Fibroblast of pulmonary artery (primary cell): ENCODE results near the gene UGT1A4.

Experiments used
- DNase-seq: peaks from one replicate; pipeline ENCODE4 v3.0.0-alpha.2; 2010; ENCODE audit warnings: low read depth
- H3K4me3 ChIP-seq: replicated peaks from 2 replicates; pipeline ENCODE4 v1.5.1; 2011; ENCODE audit warnings: low read depth, mild to moderate bottlenecking, control low read depth, low read length, moderate library complexity
- TF ChIP-seq, protein P1 (sequence below): IDR thresholded peaks from 2 replicates; pipeline ENCODE4 v1.5.1; 2011; ENCODE audit warnings: mild to moderate bottlenecking, control low read depth, low read length, inconsistent platforms; ENCODE audit errors: missing control alignments

UGT1A4 gene

DNA sequence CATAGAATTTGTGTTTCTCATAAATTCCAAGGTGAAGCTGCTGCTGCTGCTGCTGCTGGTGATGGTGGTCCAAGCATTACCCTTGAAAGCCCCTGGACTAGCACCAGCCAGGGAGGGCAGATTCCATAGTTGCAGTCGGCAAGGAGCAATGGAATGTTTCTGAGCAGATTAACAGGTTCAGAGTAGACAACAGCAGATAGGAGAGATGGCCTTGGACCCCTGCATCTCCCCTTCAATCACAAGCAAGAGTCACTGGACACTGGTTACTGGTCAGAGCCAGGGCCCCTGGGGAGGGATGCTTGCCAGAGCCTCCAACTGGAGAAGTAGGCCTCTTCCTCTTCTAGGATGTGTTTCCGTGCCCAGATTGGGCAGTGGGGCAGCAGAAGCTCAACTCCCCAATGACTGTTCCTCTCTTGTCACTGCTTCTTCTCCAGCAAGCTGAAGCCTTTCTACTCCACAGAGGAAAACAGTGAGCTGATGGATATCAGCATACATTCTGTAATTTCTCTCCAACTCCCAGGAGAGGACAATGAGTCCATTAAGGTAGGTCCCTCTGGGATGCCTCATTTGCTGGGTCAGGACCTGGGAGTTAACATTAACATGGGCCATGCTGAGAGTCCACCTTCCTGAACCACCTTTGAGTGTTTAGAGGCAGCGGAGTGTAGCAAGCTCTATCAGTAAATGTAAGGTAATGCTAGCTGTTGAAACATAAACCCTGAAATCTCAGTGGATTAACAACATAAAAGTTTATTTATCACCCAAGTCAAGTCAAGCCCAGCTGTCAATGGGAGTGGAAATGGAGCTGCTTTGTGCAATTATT, 94.9 kb downstream of the UGT1A4 start:
- TF ChIP-seq, protein P1, sequence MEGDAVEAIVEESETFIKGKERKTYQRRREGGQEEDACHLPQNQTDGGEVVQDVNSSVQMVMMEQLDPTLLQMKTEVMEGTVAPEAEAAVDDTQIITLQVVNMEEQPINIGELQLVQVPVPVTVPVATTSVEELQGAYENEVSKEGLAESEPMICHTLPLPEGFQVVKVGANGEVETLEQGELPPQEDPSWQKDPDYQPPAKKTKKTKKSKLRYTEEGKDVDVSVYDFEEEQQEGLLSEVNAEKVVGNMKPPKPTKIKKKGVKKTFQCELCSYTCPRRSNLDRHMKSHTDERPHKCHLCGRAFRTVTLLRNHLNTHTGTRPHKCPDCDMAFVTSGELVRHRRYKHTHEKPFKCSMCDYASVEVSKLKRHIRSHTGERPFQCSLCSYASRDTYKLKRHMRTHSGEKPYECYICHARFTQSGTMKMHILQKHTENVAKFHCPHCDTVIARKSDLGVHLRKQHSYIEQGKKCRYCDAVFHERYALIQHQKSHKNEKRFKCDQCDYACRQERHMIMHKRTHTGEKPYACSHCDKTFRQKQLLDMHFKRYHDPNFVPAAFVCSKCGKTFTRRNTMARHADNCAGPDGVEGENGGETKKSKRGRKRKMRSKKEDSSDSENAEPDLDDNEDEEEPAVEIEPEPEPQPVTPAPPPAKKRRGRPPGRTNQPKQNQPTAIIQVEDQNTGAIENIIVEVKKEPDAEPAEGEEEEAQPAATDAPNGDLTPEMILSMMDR: no peak
- H3K4me3 ChIP-seq: no peak overlapping the region
- no peak for DNase-seq

GRCh38 chr2:233814056-233814835, 95.7 kb downstream of the UGT1A4 start:
- no peak for DNase-seq
- TF ChIP-seq, protein P1: no peak
- H3K4me3 ChIP-seq: no peak overlapping the region

DNA sequence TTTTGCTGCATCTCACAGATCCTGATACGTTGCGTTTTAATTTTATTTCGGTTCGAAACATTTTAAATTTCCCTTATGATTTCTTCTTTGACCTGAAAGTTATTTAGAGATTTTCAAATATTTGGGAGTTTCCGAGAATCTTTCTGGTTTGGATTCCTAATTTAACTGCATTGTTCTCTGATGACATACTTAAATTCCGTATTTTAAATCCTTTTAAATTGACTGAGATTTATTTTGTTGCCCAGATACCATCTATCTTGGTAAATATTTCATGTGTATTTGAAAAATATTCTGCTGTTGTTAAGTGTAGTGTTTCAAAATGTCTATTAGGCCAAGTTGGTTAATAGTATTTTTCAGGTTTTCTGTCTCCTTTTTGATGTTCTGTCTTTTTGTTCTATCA, 97.3 kb downstream of the UGT1A4 start:
- no peak for DNase-seq
- no peak overlapping the region for H3K4me3 ChIP-seq
- TF ChIP-seq, protein P1: no peak

DNA sequence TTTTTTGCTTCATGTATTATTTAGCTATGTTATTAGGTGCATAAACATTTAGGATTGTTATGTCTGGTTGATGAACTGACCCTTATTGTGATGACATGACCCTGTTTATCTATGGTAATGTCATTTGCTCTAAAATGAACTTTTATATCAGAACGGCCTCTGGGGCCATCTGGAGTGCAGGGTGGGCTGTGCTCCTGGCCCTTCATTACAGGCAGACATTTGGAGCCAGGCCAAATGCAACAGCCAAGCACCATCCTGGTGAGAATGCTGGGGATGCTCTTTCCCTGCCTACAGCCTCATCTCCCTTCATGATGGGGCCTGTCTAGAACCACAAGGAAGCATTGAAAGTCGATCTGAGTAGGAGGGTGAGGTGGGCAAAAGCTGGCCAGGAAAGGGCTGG, 97.8 kb downstream of the UGT1A4 start:
- TF ChIP-seq, protein P1: no peak
- DNase-seq: no peak
- no peak overlapping the region for H3K4me3 ChIP-seq

DNA sequence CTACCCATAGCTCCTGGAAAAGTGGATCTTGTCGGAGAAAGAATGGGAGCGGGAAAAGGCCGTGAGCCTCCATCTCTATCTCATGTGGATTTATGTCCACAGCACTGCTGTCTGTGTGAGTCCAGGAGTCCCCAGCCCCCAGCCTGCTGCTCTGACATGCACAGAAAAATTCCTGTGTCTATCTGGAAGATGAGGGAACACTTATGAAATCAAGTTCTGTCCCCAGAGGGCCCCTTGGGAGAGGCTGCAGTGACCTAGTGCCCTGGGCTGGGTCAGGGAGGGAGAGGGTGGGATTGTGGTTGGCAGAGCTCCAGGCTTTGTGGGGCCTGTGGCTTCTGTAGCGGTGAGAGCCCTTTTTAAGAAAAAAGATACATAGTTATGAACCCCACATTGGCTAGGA, 98.2 kb downstream of the UGT1A4 start:
- H3K4me3 ChIP-seq: no peak overlapping the region
- no peak for DNase-seq
- TF ChIP-seq, protein P1: no peak

DNA sequence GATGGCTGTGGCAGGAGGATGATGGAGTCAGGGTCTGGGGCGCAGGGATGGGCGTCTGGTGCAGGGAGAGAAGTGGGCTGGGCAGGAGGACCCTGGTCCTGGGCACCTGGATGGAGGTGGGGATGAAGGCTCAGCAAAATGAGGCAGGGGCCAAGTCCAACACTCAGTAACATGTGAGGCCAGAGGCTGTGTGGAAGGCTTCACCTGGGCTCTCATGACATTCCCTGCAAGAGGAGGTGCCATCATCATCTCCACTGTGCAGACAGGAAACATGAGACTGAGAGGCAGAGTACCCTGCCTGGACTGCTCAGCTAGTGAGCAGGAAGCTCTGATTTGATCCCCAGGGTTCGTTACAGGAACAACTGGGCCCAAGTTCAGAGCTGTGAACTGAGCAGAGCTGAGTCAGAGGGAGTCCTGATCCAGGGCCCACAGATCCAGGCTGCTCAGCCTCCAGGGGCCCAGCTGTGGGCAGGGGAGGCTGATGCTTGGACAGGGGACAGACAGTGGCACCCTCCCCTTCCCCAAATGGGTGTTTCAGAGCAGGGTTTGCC, 98.9 kb downstream of the UGT1A4 start:
- TF ChIP-seq, protein P1: no peak
- DNase-seq: no peak
- H3K4me3 ChIP-seq: no peak overlapping the region
